KMS-11 (cell line): ENCODE results near the gene ABHD13.

Experiments
- H2AFZ ChIP-seq: fragments of 200-600 bp; sonication (generic); 2 replicates; pipeline ENCODE4 v1.6.1; 2016; ENCODE audit warnings: antibody characterized with exemption, mixed run types, low read depth
- H3K27ac ChIP-seq: fragments of 200-600 bp; sonication (generic); 2 replicates; pipeline ENCODE4 v1.6.1; 2016; ENCODE audit warnings: mild to moderate bottlenecking, mixed run types
- H3K27me3 ChIP-seq: fragments of 200-600 bp; sonication (generic); 2 replicates; pipeline ENCODE4 v1.6.1; 2017; ENCODE audit warnings: mild to moderate bottlenecking, low read depth, mixed run types, moderate library complexity; ENCODE audit not compliant: insufficient read depth
- H3K36me3 ChIP-seq: fragments of 200-600 bp; sonication (generic); 2 replicates; pipeline ENCODE4 v1.6.1; 2017; ENCODE audit warnings: mild to moderate bottlenecking, mixed run types; ENCODE audit not compliant: insufficient read depth
- H3K4me1 ChIP-seq: fragments of 200-600 bp; sonication (generic); 2 replicates; pipeline ENCODE4 v1.6.1; 2016; ENCODE audit warnings: mild to moderate bottlenecking, low read depth, mixed run types; ENCODE audit not compliant: poor library complexity, severe bottlenecking
- H3K4me2 ChIP-seq: fragments of 200-600 bp; sonication (generic); 2 replicates; pipeline ENCODE4 v1.7.0; 2016; ENCODE audit warnings: mild to moderate bottlenecking, mixed run types
- H3K4me3 ChIP-seq: fragments of 200-600 bp; sonication (generic); IDR thresholded peaks from 2 replicates; pipeline ENCODE4 v1.6.1; 2017; ENCODE audit warnings: low read depth, low read length, mixed read lengths; ENCODE audit not compliant: insufficient read depth
- H3K79me2 ChIP-seq: fragments of 200-600 bp; sonication (generic); 2 replicates; pipeline ENCODE4 v1.6.1; 2016; ENCODE audit warnings: low read depth, mixed run types; ENCODE audit not compliant: insufficient read depth
- H3K9ac ChIP-seq: fragments of 200-600 bp; sonication (generic); 2 replicates; pipeline ENCODE4 v1.6.1; 2016; ENCODE audit warnings: mild to moderate bottlenecking, mixed run types
- H4K20me1 ChIP-seq: fragments of 200-600 bp; sonication (generic); 2 replicates; pipeline ENCODE4 v1.6.1; 2016; ENCODE audit warnings: mild to moderate bottlenecking, mixed run types; ENCODE audit not compliant: insufficient read depth
- CTCF ChIP-seq: fragments of 200-600 bp; sonication (generic); conservative IDR thresholded peaks from 2 replicates; pipeline ENCODE4 v1.6.1; 2017; ENCODE audit warnings: low read depth, mild to moderate bottlenecking, antibody characterized with exemption, low read length, moderate library complexity, mixed read lengths

Gene ABHD13

GRCh38 chr13:108283110-108283509, 64.9 kb downstream of the ABHD13 start:
- Histone ChIP-seq H2AFZ (no peak overlapping the region), H3K27ac (no peak overlapping the region), H3K4me2 (no peak overlapping the region), H3K27me3 (no peaks in the 10 kb centered on the region), H3K4me1 (no peaks in the 10 kb centered on the region), H3K79me2 (no peaks in the 10 kb centered on the region), H3K9ac (no peak overlapping the region), H3K36me3 (no peaks in the 10 kb centered on the region), H3K4me3 (no peak overlapping the region), H4K20me1 (no peaks in the 10 kb centered on the region)
- TF ChIP-seq CTCF = no peak
